CD1c-positive myeloid dendritic cell (primary cell): ENCODE results near the gene TMEM174.

Source experiments
- DNase-seq: peaks from one replicate; pipeline ENCODE4 v3.0.0-alpha.2; 2016; ENCODE audit errors: extremely low spot score

Gene TMEM174, protein sequence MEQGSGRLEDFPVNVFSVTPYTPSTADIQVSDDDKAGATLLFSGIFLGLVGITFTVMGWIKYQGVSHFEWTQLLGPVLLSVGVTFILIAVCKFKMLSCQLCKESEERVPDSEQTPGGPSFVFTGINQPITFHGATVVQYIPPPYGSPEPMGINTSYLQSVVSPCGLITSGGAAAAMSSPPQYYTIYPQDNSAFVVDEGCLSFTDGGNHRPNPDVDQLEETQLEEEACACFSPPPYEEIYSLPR

DNA sequence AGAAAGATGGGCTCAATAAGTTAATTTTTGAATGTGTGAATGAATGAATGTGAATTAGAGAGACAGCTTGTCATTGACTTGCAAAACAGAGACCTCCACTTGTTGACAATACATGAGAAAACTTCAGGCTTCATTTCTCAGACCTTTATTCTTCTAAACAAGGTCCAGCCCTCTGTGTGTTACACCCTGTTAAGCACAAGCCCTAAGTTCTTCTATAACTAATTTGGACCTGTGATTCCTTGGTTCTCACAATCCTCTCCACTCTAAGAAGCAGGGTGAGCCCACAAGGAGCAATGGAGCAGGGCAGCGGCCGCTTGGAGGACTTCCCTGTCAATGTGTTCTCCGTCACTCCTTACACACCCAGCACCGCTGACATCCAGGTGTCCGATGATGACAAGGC lies at the start of gene TMEM174:
TSS of gene TMEM174 (plus strand) at position 243 of the 400 bp plus-strand sequence. CDS start at position 294, 51 bp downstream.
- DNase-seq = no peak

DNA sequence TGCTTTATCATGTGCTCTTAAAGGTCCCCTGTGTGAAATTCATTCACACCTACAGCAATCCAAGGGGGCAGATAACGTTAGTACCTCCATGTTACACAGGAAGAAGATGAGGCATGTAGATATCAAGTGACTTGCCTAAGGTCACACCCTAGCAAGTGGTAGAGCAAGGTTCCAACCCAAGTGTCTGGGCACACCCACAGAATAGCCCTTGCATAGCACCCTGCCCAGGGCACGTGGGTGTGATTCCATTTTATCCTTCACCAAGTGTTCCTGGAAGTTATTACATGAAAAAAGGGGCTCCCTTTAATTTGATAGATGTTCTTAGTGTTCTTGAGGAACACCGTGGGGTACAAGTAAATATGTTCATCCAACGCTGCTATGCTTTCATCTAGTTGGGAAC lies 47.7 kb upstream of the TMEM174 start:
- DNase-seq = no peak

DNA sequence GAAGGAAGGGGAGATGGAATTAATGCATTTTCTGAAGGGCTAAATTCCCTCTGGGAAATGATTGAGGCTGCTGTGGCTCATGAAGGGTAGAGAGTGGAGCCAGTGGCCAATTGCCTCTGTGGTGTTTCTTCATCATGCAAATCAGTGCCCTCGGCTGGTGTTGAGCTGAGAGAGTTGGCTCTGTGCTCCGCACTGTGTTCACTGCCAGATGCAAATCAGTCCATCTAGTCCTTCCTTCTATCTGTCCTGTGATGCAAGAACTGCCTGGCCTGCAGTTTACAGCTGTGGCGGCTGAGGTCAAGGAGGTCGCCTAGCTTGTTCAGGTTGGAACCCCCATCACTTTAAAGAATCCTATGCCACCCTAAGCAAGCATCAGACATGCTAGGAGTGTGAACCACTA lies 46.6 kb upstream of the TMEM174 start:
- DNase-seq = no peak

DNA sequence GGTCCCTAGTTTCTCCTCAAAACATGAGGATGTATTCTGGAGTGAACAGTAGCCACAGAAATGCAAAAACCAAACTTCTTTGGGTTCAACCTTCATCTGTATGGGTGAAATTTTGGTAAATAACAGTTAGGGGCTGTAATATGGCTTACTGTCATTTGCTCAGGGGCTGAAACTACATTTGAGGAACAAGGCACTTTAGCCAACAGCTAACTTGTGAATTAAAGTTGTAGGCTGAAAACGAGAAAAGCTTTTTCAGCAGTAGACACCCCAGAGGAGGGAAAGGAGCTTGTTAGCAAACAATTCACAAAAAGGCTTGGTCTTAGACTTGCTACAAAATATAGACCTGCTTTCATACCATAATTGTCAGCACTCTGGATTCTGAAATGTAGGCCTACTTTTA lies 46.0 kb upstream of the TMEM174 start:
- no peak for DNase-seq

DNA sequence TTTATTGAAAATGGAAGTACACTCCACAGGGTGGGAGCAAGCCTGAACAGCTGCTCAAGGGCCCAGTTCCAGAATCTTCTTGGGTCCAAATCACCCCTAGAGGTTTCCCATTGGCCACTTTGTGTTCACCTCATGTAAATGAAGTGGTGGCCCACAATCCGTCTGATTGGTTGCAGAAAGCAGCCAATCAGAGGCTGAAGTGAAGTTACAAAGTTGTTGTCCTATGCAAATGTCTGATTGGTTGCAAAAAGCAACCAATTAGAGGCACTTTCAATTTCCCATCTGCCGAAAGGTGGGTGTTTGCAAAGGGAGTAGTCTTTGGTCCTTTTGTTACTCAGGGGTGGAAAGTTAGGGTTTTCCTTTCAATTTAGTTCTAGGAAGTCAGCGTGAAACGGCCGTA lies 43.9 kb upstream of the TMEM174 start:
- DNase-seq = no peak

DNA sequence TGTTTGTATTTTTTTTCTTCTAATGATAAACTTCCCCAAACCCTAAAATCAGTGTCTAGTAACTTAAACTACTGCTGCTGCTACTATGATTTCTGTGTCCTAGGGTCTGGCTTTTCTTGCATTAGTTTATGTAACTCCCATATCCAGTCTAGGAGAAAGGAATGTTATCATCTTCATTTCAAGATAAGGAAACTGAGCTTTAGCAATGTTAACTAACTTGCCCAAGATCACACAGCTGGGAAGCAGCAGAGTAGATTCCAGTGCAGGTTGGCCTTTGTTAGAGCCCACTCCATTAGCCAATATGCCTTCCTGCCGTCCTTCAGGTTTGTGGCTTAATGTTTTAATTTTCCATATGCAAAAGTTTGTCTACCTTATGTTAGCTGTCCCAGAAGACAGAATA lies 42.2 kb upstream of the TMEM174 start:
- no peak for DNase-seq

DNA sequence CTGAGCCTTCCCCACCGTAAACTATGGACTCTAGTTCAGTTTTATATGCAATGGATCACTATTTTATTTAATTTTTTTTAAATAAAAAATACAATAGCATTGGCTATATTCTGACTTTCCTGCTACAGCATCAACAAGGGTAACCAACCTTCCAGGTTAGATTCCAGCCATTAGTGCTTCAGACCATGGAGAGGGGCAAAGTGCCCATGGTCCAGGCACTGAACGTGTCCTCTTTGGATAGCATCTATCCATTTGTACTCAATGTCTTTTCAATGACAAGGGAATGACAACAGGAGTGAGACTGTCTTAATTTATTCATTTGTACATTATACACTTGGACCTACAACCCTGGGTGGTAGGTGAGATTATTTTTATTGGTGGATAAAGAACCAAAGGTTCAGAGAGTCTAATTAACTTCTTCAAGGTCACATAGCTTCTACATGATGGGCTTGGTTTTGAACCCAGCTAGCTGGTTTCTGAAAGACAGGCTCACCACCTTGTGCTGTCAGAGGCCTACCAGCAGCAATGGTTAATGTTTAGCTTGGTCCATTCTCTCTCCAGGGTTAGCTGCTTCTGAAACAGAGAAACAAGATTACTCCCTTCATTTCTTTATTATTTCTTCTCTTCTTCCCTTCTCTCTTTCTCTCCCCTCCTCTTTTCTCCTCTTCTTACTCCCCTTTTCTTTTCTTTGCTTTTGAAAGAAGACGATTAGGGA lies 41.1 kb upstream of the TMEM174 start:
- DNase-seq = no peak

DNA sequence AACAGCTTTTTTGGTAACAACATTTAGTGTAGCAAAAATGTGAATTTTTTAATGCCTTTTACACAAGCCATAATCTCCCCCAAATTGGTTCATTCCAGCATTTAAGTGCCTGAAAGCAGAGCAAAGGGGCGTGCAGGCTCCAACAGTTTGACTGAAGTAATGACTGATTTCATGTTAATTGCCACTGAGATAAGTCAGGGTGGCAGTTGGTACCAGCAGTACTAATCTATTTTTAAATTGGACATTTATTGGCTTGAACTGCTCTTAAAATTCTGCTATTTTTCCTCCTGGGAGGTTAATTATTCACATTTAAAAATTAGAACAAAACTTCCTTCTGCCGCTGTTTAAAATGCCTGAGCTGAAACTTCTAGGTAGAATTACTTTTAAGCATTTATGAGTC lies 40.2 kb upstream of the TMEM174 start:
- no peak for DNase-seq

DNA sequence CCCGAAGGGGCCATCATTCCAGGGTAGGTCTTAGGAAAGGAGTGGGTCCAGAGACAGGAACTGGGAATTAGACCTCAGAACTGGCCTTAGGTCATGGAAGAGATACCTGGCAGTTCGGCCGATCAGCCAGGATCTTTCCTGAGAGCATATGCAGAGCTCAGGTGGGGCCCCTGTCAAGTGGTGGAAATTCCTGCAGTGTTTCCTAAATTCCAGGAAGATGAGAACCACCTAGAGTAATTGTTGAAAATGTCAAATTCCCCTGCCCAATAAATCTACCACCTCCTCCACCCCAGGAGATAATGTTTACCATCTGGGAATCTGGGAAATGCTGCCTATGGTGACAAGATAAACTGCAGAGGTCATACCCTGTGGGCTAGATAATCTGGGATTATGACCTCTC lies 38.0 kb upstream of the TMEM174 start:
- DNase-seq = no peak

DNA sequence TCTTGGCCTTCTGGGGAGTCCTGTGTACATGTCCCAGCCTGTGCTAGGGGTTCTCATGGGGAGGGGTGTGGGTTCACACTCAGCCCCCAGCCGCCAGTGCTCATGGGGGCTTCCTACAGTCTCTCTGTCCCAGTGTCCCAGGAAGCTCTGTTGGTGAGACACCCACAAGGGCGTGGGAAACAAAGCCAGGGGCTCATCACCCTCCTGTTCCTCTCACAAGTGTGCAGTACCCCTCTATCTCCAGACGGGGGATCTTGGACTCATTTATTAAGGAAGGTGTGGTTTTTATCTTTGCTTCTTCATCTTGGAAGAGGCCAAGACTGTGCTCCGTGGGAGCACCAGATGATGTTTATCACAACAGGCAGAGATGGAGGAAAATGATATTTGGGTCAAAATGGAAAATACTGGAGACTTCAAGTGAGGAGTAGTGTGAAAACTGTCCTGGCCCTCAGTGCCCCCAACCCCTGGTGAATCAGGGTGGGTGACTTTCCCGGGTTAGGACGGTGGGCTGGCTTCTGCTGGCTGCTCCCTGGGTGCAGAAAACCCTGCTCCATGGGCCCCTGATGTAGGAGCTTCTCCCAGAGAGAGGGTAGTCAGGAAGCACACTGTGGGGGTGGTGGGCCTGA lies 37.5 kb upstream of the TMEM174 start:
- DNase-seq = peak; percentile 24

DNA sequence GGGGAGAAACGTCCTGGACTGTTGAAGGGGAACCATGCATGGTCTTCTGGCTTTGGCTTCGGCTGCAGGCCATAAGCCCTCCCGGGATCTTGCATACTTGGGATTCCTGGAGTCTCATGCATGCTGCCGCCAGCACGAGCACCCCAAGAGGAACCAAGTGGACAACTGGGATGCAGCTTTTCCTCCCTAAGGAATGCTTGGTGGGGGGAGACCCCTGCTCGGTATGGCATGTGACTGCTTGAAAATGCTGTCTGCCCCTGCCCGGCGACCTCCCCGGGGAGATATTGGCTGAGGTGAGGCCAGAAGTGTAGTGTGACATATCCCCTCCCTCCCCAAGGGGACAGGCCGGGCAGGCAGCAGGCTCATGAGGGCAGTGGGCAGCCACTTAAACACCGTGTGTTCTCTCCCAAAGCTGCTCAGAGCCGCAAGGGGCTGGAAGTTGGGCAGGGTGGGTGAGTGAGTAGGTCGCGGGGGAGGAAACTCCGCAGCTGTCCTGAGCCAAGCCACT lies 36.9 kb upstream of the TMEM174 start:
- no peak for DNase-seq

DNA sequence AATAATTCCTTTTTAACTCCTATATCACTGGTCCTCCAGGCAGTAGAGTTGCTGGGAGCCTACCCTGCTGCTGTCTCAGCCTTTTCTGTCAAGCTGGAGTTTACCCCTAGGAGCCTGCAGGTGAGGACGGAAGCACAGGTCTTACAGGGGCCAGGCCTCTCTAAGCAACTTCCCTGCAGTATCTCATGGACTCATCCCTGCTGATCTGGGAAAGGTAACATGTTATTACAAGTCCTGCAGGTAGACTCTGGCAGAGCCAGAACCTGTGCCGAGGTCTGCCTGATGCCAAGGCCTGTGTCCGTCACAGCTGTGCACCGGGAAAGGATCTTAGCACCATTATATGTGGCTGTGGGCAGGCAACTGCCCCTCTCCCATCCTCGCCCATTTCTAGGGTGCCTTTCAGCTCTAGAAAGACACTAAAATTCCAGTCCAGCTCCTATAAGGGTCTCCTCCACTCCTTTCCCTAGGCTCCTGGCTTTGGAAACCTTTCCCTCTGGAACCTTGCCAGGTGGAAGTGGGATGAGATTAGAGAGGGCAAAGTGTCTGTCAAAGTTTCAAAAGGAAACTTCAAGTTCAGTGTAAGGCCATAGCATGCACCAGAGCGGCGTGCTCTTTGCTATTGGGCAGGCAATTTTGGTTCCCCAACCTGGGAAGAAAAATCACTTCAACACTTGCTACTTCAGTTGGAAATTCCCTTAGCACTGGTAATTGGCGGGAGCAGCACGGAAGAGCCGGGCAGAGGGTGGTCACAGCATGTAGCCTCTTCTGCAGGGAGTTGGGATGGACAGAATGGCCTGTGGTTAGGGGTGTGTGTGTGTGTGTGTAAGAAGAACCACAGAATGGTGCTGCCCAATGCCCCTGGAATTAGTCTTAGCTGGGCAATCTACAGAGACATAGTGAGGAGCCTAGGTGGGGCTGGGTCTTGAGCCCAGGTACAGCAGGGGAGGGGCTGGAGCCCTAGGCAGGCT lies 35.1 kb upstream of the TMEM174 start:
- DNase-seq = no peak

DNA sequence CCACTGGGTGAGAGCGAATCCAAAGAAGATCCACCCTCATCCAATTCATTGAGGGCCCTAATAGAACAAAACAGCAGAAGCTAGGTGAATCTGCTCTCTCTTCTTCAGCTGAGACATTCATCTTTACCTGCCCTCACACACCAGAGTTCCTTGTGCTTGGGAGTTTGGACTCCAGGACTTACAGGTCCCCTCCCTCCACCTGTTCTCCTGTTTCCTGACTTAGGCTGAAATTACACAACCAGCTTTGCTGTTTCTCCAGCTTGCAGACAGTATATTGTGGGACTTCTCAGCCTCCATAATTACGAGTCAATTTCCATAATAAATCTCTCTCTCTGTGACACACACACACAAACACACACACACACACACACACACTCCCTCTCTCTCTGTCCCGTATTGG lies 33.5 kb upstream of the TMEM174 start:
- no peak for DNase-seq

DNA sequence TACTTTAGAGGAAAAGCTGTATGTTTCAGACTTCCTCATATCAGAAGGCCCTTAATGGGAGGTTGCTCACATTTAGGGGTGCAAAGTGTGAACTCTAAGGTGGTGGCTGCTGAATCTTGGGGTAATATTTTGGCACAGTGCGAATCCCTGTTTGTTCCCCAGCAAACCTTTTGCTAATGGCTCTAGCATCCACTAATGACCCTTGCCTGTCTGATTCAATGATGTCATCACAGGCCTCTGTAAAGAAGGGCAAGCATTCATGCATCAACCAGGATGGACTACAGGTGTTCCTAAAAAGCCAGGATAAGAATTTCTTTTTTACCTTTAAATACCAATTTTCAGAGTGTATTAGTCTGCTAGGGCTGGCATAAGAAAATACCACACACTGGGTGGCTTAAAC lies 32.2 kb upstream of the TMEM174 start:
- DNase-seq = no peak

DNA sequence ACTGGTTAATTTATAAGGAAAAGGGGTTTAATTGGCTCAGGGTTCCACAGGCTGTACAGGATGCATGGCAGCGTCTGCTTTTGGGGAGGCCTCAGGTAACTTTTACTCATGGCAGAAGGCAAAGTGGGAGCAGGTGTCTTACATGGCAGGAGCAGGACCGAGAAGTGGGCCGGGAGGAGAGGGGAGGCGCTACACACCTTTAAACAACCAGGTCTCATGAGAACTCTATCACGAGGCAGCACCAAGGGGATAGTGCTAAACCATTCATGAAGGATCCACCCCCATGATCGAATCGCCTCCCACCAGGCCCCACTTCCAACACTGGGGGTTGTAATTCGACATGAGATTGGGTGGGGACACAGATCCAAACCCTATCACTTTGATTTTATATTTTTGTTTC lies 31.0 kb upstream of the TMEM174 start:
- no peak for DNase-seq

DNA sequence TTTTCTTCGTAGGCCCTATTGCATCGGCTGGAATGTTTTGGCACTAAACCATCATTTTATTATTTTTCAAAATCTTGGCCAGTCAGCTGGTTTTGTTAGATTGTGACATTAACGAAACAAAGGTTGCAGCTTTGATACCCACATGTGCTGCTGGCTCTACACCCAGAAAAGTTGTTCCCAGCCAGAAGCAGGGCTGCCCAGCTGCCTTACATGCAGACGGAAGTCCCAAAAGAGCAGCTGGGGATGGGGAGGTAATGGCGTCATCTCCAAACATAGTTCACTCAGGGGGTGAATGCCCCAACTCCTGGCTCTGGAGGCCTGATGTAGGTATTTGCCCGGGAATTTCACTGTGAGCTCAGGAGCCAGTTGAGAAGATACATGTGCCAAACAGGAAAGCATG lies 29.3 kb upstream of the TMEM174 start:
- no peak for DNase-seq

DNA sequence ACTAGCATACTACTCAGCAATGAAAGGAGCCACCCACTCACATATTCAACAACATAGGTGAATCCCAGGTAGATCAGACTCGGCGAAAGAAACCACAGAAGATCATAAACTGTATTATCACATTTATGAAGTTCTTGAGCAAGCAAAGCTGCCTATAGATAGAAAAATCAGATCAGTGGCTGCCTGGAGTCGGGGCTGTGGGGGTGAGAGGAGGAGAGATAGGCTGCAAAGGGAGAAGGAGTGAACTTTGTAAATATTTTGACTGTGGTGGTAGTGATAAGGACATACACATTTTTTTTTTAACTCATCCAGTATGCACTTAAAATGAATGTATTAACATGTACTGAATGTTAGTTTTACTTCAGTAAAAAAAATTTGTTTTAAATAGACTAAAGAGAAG lies 23.5 kb upstream of the TMEM174 start:
- no peak for DNase-seq

DNA sequence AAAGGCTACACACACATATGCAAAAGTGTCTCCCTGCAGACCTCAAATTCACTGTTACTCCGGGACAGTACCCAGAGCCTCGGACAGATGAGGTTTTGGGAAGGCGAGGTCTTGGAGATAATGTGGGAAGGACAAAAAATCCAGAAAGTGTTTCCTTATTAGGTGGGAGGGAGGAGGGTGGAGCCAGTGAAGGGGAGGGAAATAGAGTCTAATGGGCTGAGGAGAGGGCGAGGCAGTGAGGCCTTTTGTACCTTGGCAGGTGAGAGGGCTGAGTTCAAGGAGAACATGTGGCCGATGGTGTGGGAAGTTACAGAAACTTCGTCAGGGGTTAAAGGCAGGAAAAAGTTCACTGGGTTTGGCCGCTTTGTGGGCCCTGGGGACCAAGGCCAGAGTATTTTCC lies 22.1 kb upstream of the TMEM174 start:
- DNase-seq = no peak

DNA sequence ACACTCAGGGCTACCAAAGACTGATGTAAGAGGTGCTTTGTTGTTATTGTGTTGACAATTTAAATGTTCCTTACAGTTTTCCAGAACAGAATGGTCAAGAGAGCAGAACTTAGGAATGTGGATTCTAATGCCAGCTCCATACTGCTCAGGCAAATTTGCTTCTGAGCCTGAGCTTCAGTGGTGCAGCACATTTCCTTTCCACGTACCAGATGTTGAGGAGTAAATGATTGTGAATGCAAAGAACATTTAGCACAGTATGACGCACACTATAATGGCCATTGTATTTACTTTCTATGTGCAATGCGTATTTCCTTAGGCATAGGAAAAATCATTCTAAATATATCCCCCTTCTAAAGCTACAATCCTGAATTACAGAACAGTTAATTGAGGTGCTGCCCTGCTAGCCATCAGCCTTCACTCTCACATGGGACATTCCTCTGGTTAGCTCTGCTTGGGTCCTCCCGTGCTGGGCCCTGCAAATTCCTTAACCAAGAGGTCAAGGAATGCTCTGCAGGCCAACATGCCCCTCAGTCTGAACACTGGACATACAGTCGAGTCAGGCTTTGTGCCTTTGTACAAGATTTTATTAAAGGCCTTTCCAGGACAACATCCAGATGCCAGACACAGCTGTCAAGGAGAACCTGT lies 21.1 kb upstream of the TMEM174 start:
- DNase-seq = no peak

DNA sequence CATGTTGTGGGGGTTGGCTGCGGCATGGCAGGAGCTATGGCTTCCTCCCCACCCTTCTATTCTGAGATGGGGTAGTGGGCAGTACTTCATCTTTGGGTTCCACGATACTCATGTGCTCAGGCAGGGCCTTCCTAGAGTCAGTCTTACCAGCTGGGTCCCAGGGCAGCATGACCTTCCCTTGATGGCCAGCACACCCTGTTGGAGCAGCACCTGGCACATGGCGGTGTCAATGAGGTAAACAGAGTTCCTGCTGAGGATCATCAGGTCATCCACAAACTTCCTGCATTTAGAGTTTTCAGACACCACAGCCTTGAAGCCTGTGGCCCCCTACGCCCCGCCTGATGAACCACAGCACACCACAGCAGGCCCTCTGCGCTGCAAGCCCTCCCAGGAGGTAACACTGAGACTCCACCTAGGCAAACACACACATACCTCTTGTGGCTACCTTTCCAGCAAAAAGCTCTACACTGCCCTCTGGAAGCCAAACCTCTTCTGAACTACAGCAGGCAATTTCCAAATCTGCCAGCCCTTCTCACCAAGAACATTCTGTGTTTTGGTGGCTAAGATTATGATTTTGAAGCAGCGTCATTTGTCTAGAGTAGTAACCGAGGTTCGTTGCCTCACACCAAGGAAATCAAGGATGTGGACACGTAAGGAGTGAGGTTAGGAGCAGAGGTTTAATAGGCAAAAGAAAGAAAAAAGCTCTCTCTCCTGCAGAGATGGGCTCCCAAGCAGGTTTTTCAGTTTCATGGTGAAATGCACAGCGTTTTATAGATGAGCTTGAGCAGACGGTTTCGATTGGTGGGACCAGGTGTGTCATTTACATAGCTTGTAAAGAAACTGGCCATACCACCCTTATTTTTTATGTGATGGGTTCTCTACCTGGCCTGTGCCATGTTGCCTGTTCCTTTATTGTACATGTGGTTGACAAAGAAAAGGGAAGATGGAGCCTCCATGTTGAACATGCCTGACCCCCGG lies 20.3 kb upstream of the TMEM174 start:
- no peak for DNase-seq
